Neural progenitor cell (in vitro differentiated cells): ENCODE data around the gene SMAD4. TPM values are rescaled to one million over a fixed set of nuclear protein-coding genes. Genes with fewer than 3 reads are reported as not detected.

Experiments
- DNase-seq: peaks from one replicate; pipeline ENCODE4 v3.0.0-alpha.2; 2016; ENCODE audit warnings: low spot score
- H2AFZ ChIP-seq: fragments of 200-600 bp; sonication (generic); replicated peaks from 2 replicates; pipeline ENCODE4 v1.6.1; 2016; ENCODE audit warnings: antibody characterized with exemption
- H3F3A ChIP-seq: fragments of 200-600 bp; sonication (generic); 2 replicates; pipeline ENCODE4 v1.6.1; 2016; ENCODE audit warnings: antibody characterized with exemption, low read depth
- H3K27ac ChIP-seq: fragments of 200-600 bp; sonication (generic); 2 replicates; pipeline ENCODE4 v1.5.1; 2016; ENCODE audit warnings: mild to moderate bottlenecking
- H3K27me3 ChIP-seq: fragments of 200-600 bp; sonication (generic); 2 replicates; pipeline ENCODE4 v1.6.1; 2016; ENCODE audit warnings: mild to moderate bottlenecking, moderate library complexity
- H3K36me3 ChIP-seq: fragments of 200-600 bp; sonication (generic); 2 replicates; pipeline ENCODE4 v1.5.1; 2016
- H3K4me1 ChIP-seq: fragments of 200-600 bp; sonication (generic); 2 replicates; pipeline ENCODE4 v1.6.1; 2016; ENCODE audit warnings: mixed run types
- H3K4me2 ChIP-seq: fragments of 200-600 bp; sonication (generic); 2 replicates; pipeline ENCODE4 v1.6.1; 2016
- H3K4me3 ChIP-seq: fragments of 200-600 bp; sonication (generic); 2 replicates; pipeline ENCODE4 v1.5.1; 2016
- H3K79me2 ChIP-seq: fragments of 200-600 bp; sonication (generic); 2 replicates; pipeline ENCODE4 v1.6.1; 2016; ENCODE audit warnings: low read depth
- H3K9ac ChIP-seq: fragments of 200-600 bp; sonication (generic); 2 replicates; pipeline ENCODE4 v1.6.1; 2016
- H3K9me3 ChIP-seq: fragments of 200-600 bp; sonication (generic); 2 replicates; pipeline ENCODE4 v1.5.1; 2016; ENCODE audit warnings: low read depth
- H4K20me1 ChIP-seq: fragments of 200-600 bp; sonication (generic); 2 replicates; pipeline ENCODE4 v1.6.1; 2016; ENCODE audit warnings: low read depth
- H3K27ac Mint-ChIP-seq: 3 replicates; pipeline ENCODE4 v1.8.0; 2021; ENCODE audit warnings: mixed read lengths
- H3K27me3 Mint-ChIP-seq: 2 replicates; pipeline ENCODE4 v1.8.0; 2022; ENCODE audit warnings: low read depth, mild to moderate bottlenecking, inconsistent platforms, moderate library complexity, mixed read lengths; ENCODE audit not compliant: insufficient read depth
- H3K36me3 Mint-ChIP-seq: 3 replicates; pipeline ENCODE4 v1.8.0; 2021; ENCODE audit warnings: mixed read lengths
- H3K4me1 Mint-ChIP-seq: 3 replicates; pipeline ENCODE4 v1.8.0; 2021; ENCODE audit warnings: mixed read lengths
- H3K4me3 Mint-ChIP-seq: 3 replicates; pipeline ENCODE4 v1.8.0; 2021; ENCODE audit warnings: mild to moderate bottlenecking, moderate library complexity, mixed read lengths
- H3K9me3 Mint-ChIP-seq: 3 replicates; pipeline ENCODE4 v1.8.0; 2020; ENCODE audit warnings: mixed read lengths
- EZH2 ChIP-seq: fragments of 200-600 bp; sonication (generic); IDR thresholded peaks from 2 replicates; pipeline ENCODE4 v1.6.1; 2017; ENCODE audit warnings: antibody characterized with exemption, mild to moderate bottlenecking, moderate library complexity
- EZH2phosphoT487 ChIP-seq: fragments of 200-600 bp; sonication (generic); IDR thresholded peaks from 2 replicates; pipeline ENCODE4 v1.6.1; 2017; ENCODE audit warnings: antibody characterized with exemption
- total RNA-seq: library from RNA; depleted of rRNA; stranded (reverse); fragments of >200 nt; gene quantifications from 2 replicates; pipeline ENCODE4 v1.2.3, GENCODE V29; 2015; ENCODE audit warnings: low replicate concordance
- TF ChIP-seq, protein P1 (sequence below): fragments of 200-600 bp; sonication (generic); IDR thresholded peaks from 2 replicates; pipeline ENCODE4 v1.5.1; 2017; ENCODE audit warnings: antibody characterized with exemption, mild to moderate bottlenecking

The SMAD4 gene
- total RNA-seq, 1 donor from 2014 or later: 310 TPM

GRCh38 chr18:51076503-51076902, 46.5 kb downstream of the SMAD4 start:
- no peaks in the 10 kb centered on the region for H3K4me1 ChIP-seq
- H3K36me3 ChIP-seq: peaks cover 34% of the 10 kb centered on the region
- H3K27me3 Mint-ChIP-seq: no peaks in the 10 kb centered on the region
- H3K4me1 Mint-ChIP-seq: no peaks in the 10 kb centered on the region
- peaks cover 35% of the 10 kb centered on the region for H3K79me2 ChIP-seq
- peaks cover 48% of the 10 kb centered on the region for H3K36me3 Mint-ChIP-seq
- no peaks in the 10 kb centered on the region for H3K9me3 ChIP-seq
- no peak for DNase-seq
- H3K4me3 ChIP-seq: no peak overlapping the region
- H3K4me2 ChIP-seq: no peak overlapping the region
- no peaks in the 10 kb centered on the region for H3F3A ChIP-seq
- H3K9ac ChIP-seq: no peak overlapping the region
- H2AFZ ChIP-seq: no peak overlapping the region
- no peaks in the 10 kb centered on the region for H3K9me3 Mint-ChIP-seq
- peaks cover 11% of the 10 kb centered on the region for H4K20me1 ChIP-seq
- H3K27ac Mint-ChIP-seq: no peak overlapping the region
- TF ChIP-seq EZH2: no peak
- TF ChIP-seq, protein P1, sequence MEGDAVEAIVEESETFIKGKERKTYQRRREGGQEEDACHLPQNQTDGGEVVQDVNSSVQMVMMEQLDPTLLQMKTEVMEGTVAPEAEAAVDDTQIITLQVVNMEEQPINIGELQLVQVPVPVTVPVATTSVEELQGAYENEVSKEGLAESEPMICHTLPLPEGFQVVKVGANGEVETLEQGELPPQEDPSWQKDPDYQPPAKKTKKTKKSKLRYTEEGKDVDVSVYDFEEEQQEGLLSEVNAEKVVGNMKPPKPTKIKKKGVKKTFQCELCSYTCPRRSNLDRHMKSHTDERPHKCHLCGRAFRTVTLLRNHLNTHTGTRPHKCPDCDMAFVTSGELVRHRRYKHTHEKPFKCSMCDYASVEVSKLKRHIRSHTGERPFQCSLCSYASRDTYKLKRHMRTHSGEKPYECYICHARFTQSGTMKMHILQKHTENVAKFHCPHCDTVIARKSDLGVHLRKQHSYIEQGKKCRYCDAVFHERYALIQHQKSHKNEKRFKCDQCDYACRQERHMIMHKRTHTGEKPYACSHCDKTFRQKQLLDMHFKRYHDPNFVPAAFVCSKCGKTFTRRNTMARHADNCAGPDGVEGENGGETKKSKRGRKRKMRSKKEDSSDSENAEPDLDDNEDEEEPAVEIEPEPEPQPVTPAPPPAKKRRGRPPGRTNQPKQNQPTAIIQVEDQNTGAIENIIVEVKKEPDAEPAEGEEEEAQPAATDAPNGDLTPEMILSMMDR: no peak
- TF ChIP-seq EZH2phosphoT487: no peak
- H3K4me3 Mint-ChIP-seq: no peak overlapping the region
- H3K27me3 ChIP-seq: no peaks in the 10 kb centered on the region
- H3K27ac ChIP-seq: no peak overlapping the region

GRCh38 chr18:51077217-51077616, 47.2 kb downstream of the SMAD4 start:
- Histone ChIP-seq H3K36me3 (peaks cover 30% of the 10 kb centered on the region), H3K27ac (no peak overlapping the region), H3K9me3 (no peaks in the 10 kb centered on the region), H2AFZ (no peak overlapping the region), H3F3A (no peaks in the 10 kb centered on the region), H3K9ac (no peak overlapping the region), H4K20me1 (peaks cover 11% of the 10 kb centered on the region), H3K4me2 (no peak overlapping the region), H3K4me1 (no peaks in the 10 kb centered on the region), H3K4me3 (no peak overlapping the region), H3K79me2 (peaks cover 28% of the 10 kb centered on the region), H3K27me3 (no peaks in the 10 kb centered on the region)
- Mint-ChIP-seq H3K27ac (no peak overlapping the region), H3K4me1 (no peaks in the 10 kb centered on the region), H3K9me3 (no peaks in the 10 kb centered on the region), H3K27me3 (no peaks in the 10 kb centered on the region), H3K4me3 (no peak overlapping the region), H3K36me3 (peaks cover 47% of the 10 kb centered on the region)
- no peak for DNase-seq
- TF ChIP-seq EZH2: no peak
- TF ChIP-seq, protein P1: no peak
- no peak for TF ChIP-seq EZH2phosphoT487

- no peak overlapping the region for H2AFZ ChIP-seq
- peaks cover 11% of the 10 kb centered on the region for H4K20me1 ChIP-seq
- peaks cover 20% of the 10 kb centered on the region for H3K79me2 ChIP-seq
- no peak overlapping the region for H3K4me2 ChIP-seq
- H3K9me3 Mint-ChIP-seq: no peaks in the 10 kb centered on the region
- H3K4me3 Mint-ChIP-seq: no peak overlapping the region
- peaks cover 30% of the 10 kb centered on the region for H3K36me3 ChIP-seq
- no peaks in the 10 kb centered on the region for H3K4me1 ChIP-seq
- no peaks in the 10 kb centered on the region for H3K27me3 ChIP-seq
- peaks cover 49% of the 10 kb centered on the region for H3K36me3 Mint-ChIP-seq
- H3K4me1 Mint-ChIP-seq: no peaks in the 10 kb centered on the region
- H3K27ac ChIP-seq: no peak overlapping the region
- TF ChIP-seq, protein P1: no peak
- TF ChIP-seq EZH2: no peak
- no peak for TF ChIP-seq EZH2phosphoT487
- H3K27me3 Mint-ChIP-seq: no peaks in the 10 kb centered on the region
- no peak overlapping the region for H3K4me3 ChIP-seq
- no peak overlapping the region for H3K9ac ChIP-seq
- no peaks in the 10 kb centered on the region for H3F3A ChIP-seq
- no peaks in the 10 kb centered on the region for H3K9me3 ChIP-seq
- H3K27ac Mint-ChIP-seq: no peak overlapping the region
- no peak for DNase-seq
Measured at GRCh38 chr18:51078026-51078425, 48.0 kb downstream of the SMAD4 start.
